ENCODE results near the gene LAMB1.

DNA sequence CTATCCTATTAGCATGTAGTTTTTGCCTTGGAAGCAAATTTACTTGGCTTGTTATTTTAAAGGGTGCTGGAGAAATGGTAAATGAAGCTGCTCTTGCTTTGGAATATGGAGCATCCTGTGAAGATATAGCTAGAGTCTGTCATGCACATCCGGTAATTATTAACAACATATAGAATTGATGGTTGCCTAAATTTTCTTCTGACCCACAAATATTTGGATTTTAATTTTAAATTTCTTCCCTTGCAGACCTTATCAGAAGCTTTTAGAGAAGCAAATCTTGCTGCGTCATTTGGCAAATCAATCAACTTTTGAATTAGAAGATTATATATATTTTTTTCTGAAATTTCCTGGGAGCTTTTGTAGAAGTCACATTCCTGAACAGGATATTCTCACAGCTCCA lies 84.0 kb downstream of the LAMB1 start:
- TF ChIP-seq, protein P1, sequence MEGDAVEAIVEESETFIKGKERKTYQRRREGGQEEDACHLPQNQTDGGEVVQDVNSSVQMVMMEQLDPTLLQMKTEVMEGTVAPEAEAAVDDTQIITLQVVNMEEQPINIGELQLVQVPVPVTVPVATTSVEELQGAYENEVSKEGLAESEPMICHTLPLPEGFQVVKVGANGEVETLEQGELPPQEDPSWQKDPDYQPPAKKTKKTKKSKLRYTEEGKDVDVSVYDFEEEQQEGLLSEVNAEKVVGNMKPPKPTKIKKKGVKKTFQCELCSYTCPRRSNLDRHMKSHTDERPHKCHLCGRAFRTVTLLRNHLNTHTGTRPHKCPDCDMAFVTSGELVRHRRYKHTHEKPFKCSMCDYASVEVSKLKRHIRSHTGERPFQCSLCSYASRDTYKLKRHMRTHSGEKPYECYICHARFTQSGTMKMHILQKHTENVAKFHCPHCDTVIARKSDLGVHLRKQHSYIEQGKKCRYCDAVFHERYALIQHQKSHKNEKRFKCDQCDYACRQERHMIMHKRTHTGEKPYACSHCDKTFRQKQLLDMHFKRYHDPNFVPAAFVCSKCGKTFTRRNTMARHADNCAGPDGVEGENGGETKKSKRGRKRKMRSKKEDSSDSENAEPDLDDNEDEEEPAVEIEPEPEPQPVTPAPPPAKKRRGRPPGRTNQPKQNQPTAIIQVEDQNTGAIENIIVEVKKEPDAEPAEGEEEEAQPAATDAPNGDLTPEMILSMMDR (IDR thresholded peaks at IDR 0.05; ENCODE audit: insufficient read depth, low read length): no peak
- TF ChIP-seq, protein P2, sequence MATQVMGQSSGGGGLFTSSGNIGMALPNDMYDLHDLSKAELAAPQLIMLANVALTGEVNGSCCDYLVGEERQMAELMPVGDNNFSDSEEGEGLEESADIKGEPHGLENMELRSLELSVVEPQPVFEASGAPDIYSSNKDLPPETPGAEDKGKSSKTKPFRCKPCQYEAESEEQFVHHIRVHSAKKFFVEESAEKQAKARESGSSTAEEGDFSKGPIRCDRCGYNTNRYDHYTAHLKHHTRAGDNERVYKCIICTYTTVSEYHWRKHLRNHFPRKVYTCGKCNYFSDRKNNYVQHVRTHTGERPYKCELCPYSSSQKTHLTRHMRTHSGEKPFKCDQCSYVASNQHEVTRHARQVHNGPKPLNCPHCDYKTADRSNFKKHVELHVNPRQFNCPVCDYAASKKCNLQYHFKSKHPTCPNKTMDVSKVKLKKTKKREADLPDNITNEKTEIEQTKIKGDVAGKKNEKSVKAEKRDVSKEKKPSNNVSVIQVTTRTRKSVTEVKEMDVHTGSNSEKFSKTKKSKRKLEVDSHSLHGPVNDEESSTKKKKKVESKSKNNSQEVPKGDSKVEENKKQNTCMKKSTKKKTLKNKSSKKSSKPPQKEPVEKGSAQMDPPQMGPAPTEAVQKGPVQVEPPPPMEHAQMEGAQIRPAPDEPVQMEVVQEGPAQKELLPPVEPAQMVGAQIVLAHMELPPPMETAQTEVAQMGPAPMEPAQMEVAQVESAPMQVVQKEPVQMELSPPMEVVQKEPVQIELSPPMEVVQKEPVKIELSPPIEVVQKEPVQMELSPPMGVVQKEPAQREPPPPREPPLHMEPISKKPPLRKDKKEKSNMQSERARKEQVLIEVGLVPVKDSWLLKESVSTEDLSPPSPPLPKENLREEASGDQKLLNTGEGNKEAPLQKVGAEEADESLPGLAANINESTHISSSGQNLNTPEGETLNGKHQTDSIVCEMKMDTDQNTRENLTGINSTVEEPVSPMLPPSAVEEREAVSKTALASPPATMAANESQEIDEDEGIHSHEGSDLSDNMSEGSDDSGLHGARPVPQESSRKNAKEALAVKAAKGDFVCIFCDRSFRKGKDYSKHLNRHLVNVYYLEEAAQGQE (IDR thresholded peaks at IDR 0.05; ENCODE audit: insufficient replicate concordance, low read depth): no peak
- TF ChIP-seq POLR2AphosphoS5 (IDR thresholded peaks at IDR 0.05; ENCODE audit: low read depth) (no peak), SPI1 (IDR thresholded peaks at IDR 0.05; ENCODE audit: borderline replicate concordance, low read depth) (no peak), GABPA (IDR thresholded peaks at IDR 0.05; ENCODE audit: low read depth) (no peak)

Data from HL-60 (cell line).